Subcutaneous abdominal adipose tissue (tissue), 5 donors: ENCODE data around the gene SCN2B.

ENCODE experiments used
- H3K27ac ChIP-seq: one replicate; pipeline ENCODE4 v1.7.0; 2013; ENCODE audit warnings: low read depth, mild to moderate bottlenecking, inconsistent platforms, low read length, moderate library complexity
- H3K27me3 ChIP-seq, 5 donors: one replicate each; pipeline ENCODE4 v1.7.0; 2013; ENCODE audit warnings: low read length in 5 of 5, inconsistent platforms in 1 of 5; ENCODE audit not compliant: control insufficient read depth in 5 of 5, insufficient read depth in 4 of 5
- H3K36me3 ChIP-seq, 5 donors: one replicate each; pipeline ENCODE4 v1.7.0; 2013; ENCODE audit warnings: low read length in 5 of 5; ENCODE audit not compliant: control insufficient read depth in 5 of 5, insufficient read depth in 5 of 5
- H3K4me1 ChIP-seq, 5 donors: one replicate each; pipeline ENCODE4 v1.7.0; 2013; ENCODE audit warnings: low read length in 5 of 5, mild to moderate bottlenecking in 3 of 5, moderate library complexity in 1 of 5; ENCODE audit not compliant: control insufficient read depth in 5 of 5, insufficient read depth in 5 of 5
- H3K4me3 ChIP-seq, 5 donors: one replicate each; pipeline ENCODE4 v1.7.0; 2013; ENCODE audit warnings: low read length in 5 of 5, low read depth in 1 of 5
- H3K9ac ChIP-seq, 5 donors: one replicate each; pipeline ENCODE4 v1.7.0; 2013; ENCODE audit warnings: low read length in 5 of 5, mild to moderate bottlenecking in 4 of 5, moderate library complexity in 3 of 5
- H3K9me3 ChIP-seq, 5 donors: one replicate each; pipeline ENCODE4 v1.7.0; 2013; ENCODE audit warnings: low read length in 5 of 5; ENCODE audit not compliant: control insufficient read depth in 5 of 5
- donor health status: healthy.
- donor health status: healthy.
- donor health status: healthy.
- donor health status: healthy.
- donor health status: healthy.

Gene SCN2B

DNA sequence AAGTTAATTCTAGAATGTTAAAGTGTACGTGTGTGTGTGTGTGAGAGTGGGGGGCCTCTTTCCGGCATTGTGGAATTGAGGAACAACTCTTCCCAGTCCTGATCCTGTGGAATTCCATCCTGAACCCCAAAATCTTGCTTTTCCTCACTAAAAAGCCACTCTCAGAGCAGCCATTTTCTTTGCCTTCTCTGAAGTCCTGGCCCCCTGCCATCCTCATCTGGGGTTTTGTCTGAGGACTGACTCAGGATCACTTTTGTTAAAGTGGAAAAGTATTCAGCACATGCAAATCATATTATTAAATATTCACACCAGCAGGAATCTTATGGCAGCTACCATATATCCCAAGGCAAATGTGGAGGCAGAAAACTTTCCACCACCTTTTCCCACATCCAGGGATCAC is 27.6 kb downstream of the SCN2B start:
- Histone ChIP-seq H3K9me3 (no peaks in the 10 kb centered on the region), H3K36me3 (no peaks in the 10 kb centered on the region), H3K27me3 (peaks cover 14 to 53% (median 35%) of the 10 kb centered on the region in 5 donors), H3K27ac (no peak overlapping the region), H3K9ac (no peak overlapping the region), H3K4me3 (no peak overlapping the region), H3K4me1 (peaks cover 0 to 38% (median 25%) of the 10 kb centered on the region in 5 donors)

- Histone ChIP-seq H3K27ac (no peak overlapping the region), H3K4me3 (no peak overlapping the region), H3K4me1 (peaks cover 0 to 37% (median 24%) of the 10 kb centered on the region in 5 donors), H3K27me3 (peaks cover 10 to 54% (median 33%) of the 10 kb centered on the region in 5 donors), H3K9me3 (no peaks in the 10 kb centered on the region), H3K9ac (no peak overlapping the region), H3K36me3 (no peaks in the 10 kb centered on the region)
Observed at GRCh38 chr11:118148240-118148639, 28.2 kb downstream of the SCN2B start.

DNA sequence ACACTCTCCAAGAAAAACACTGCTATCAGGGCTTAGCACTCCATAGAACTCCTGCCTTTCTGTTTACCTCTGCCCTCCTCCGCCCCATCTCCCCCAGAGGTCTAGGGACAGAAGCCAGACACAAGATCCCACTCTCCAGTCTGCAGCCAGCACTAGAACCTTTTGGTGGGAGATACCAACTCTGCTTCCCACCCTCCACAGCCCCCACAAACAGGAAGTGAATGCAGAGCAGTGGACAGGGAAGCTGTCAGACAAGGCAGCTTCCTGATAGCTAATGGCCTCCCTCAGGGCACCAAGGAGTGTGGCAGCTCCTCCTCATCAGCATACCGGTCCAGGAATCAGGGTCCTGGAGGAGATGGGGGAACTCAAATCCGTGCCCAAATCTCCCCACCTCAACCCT is 28.9 kb downstream of the SCN2B start:
- Histone ChIP-seq H3K4me3 (peak overlapping the region in 1 of 5 donors; percentile 27), H3K27ac (no peak overlapping the region)

GRCh38 chr11:118146554-118146953 is 29.9 kb downstream of the SCN2B start:
- Histone ChIP-seq H3K9me3 (no peaks in the 10 kb centered on the region), H3K4me3 (no peak overlapping the region), H3K27ac (no peak overlapping the region), H3K27me3 (peaks cover 4 to 47% (median 28%) of the 10 kb centered on the region in 5 donors), H3K4me1 (peaks cover 0 to 29% (median 14%) of the 10 kb centered on the region in 5 donors), H3K36me3 (no peaks in the 10 kb centered on the region), H3K9ac (no peak overlapping the region)

More for the DNA sequence above, 28.9 kb downstream of the SCN2B start:
- H3K36me3 ChIP-seq, result no peaks in the 10 kb centered on the region
- H3K9me3 ChIP-seq, result no peaks in the 10 kb centered on the region
- H3K4me1 ChIP-seq, result peaks cover 0 to 32% (median 18%) of the 10 kb centered on the region in 5 donors
- no peak overlapping the region for H3K9ac ChIP-seq
- H3K27me3 ChIP-seq, result peaks cover 13 to 56% (median 36%) of the 10 kb centered on the region in 5 donors

- H3K36me3 ChIP-seq, result no peaks in the 10 kb centered on the region
- peak overlapping the region in 2 of 5 donors; percentile 4 to 27 for H3K9ac ChIP-seq
- no peak overlapping the region for H3K27ac ChIP-seq
- peaks cover 0 to 29% (median 14%) of the 10 kb centered on the region in 5 donors for H3K4me1 ChIP-seq
- no peaks in the 10 kb centered on the region for H3K9me3 ChIP-seq
- peak overlapping the region; percentile 25 to 71 (median 58) for H3K4me3 ChIP-seq
- peaks cover 8 to 37% (median 30%) of the 10 kb centered on the region in 5 donors for H3K27me3 ChIP-seq
Observed at GRCh38 chr11:118145285-118146227, 30.9 kb downstream of the SCN2B start.

- Histone ChIP-seq H3K9ac (peak overlapping the region in 1 of 5 donors; percentile 4), H3K27ac (no peak overlapping the region), H3K36me3 (no peaks in the 10 kb centered on the region), H3K4me3 (peak overlapping the region in 3 of 5 donors; percentile 25 to 71 (median 39)), H3K27me3 (peaks cover 8 to 39% (median 29%) of the 10 kb centered on the region in 5 donors), H3K9me3 (no peaks in the 10 kb centered on the region), H3K4me1 (peaks cover 0 to 29% (median 14%) of the 10 kb centered on the region in 5 donors)
Observed at GRCh38 chr11:118144301-118145268, 31.9 kb downstream of the SCN2B start.

DNA sequence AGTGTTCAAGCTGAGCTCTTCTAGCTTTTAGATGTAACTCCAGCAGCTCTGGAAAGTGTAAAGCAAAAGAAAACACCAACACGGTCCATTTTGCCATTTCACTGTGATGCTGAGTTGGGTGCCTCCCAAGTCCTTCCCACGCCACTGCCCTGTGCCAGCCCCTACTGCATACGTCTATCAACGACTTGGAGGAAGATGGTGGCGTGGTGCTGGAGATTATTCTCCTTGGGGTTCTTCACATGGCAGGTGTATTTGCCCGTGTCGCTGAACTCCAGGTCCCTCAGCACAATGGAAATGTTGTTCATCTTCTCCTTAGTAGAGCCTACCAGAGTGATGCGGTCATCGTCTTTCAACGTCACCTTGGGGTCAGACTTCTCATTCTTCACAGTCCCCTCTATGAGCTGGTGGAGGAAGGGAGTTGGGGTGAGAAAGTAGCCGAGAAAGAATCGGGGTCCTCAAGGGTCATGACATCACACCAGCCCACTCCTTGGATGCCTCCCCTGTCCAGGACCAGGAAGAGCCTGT is 32.7 kb downstream of the SCN2B start:
- H3K27me3 ChIP-seq, result peaks cover 11 to 37% (median 26%) of the 10 kb centered on the region in 5 donors
- no peaks in the 10 kb centered on the region for H3K36me3 ChIP-seq
- no peak overlapping the region for H3K9ac ChIP-seq
- no peak overlapping the region for H3K4me3 ChIP-seq
- peaks cover 0 to 25% (median 11%) of the 10 kb centered on the region in 5 donors for H3K4me1 ChIP-seq
- H3K27ac ChIP-seq, result no peak overlapping the region
- H3K9me3 ChIP-seq, result no peaks in the 10 kb centered on the region

DNA sequence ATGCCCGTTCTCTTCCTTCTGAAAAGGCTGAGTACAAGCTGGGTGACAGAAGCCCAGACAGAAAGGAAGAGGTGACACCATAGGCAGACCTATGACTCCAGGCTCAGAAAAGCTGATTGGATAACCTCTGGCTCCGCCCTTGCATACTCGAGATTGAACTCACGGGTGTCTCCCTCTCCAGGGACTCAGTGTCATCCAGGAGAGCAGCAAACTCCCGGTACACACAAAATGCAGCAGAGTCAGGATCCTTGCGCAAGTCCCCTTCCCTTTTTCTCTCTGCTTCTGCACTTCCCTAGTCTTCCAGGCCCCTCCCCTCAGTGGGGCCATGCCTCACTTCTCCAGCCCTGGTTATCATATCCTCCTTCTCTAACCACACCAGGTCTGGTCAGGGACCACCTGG is 33.6 kb downstream of the SCN2B start:
- Histone ChIP-seq H3K9ac (no peak overlapping the region), H3K36me3 (no peaks in the 10 kb centered on the region), H3K9me3 (no peaks in the 10 kb centered on the region), H3K27ac (no peak overlapping the region), H3K4me1 (peaks cover 0 to 25% (median 11%) of the 10 kb centered on the region in 5 donors), H3K27me3 (peaks cover 11 to 37% (median 26%) of the 10 kb centered on the region in 5 donors), H3K4me3 (no peak overlapping the region)

GRCh38 chr11:118142081-118142480 is 34.4 kb downstream of the SCN2B start:
- Histone ChIP-seq H3K4me3 (no peak overlapping the region), H3K36me3 (no peaks in the 10 kb centered on the region), H3K9me3 (no peaks in the 10 kb centered on the region), H3K9ac (no peak overlapping the region), H3K27ac (no peak overlapping the region), H3K4me1 (peaks cover 0 to 18% (median 11%) of the 10 kb centered on the region in 5 donors), H3K27me3 (peaks cover 11 to 38% (median 26%) of the 10 kb centered on the region in 5 donors)
